ENCODE data around the gene PEAR1.

Gene PEAR1

GRCh38 chr1:156903328-156904091 is 10.0 kb downstream of the PEAR1 start:
- DNase-seq, result no peak

- no peak for DNase-seq
These were observed 10.9 kb downstream of the PEAR1 start for GRCh38 chr1:156904187-156904959.

GRCh38 chr1:156905176-156905575 is 11.7 kb downstream of the PEAR1 start:
- DNase-seq, result no peak

- no peak for DNase-seq
These were observed 12.1 kb downstream of the PEAR1 start for GRCh38 chr1:156905651-156906050.

DNA sequence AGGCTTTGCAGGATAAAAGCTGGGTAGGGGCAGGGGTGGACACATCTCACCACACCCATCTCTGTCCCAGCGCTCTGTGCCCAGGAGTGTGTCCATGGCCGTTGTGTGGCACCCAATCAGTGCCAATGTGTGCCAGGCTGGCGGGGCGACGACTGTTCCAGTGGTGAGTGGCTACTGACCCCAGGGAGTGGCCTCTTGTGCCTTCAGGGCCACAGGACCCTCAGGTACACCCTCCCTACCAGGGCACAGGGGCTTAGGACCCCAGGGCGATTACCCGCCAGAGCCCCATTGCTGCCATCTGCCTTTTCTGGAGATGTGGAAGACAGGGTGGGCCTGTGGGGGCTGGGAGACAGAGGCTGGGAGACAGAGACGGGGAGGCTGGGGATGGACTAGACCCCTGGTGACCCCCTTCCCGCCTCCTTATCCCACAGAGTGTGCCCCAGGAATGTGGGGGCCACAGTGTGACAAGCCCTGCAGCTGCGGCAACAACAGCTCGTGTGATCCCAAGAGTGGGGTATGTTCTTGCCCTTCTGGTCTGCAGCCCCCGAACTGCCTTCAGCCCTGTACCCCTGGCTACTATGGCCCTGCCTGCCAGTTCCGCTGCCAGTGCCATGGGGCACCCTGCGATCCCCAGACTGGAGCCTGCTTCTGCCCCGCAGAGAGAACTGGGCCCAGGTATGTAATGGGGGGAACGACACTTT is 12.8 kb downstream of the PEAR1 start:
- no peak for DNase-seq

DNA sequence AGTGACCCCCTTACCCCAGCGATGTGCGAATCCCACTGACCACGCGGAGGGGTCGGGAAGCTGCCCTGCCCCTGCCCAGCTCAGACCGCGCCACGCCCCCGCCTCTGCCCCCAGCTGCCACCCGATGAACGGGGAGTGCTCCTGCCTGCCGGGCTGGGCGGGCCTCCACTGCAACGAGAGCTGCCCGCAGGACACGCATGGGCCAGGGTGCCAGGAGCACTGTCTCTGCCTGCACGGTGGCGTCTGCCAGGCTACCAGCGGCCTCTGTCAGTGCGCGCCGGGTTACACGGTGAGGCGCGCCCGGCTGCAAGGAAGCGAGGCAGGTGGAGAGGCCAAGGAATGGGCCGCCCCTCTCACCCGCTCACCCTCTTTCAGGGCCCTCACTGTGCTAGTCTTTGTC is 15.0 kb downstream of the PEAR1 start:
- DNase-seq, result peak; percentile 45

GRCh38 chr1:156908955-156909354 is 15.4 kb downstream of the PEAR1 start:
- peak; percentile 26 for DNase-seq

GRCh38 chr1:156909671-156910070 is 16.2 kb downstream of the PEAR1 start:
- no peak for DNase-seq

- peak; percentile 72 for DNase-seq
These were observed 16.8 kb downstream of the PEAR1 start for GRCh38 chr1:156910309-156910782.

- DNase-seq, result no peak
These were observed 18.2 kb downstream of the PEAR1 start for GRCh38 chr1:156911577-156912298.

DNA sequence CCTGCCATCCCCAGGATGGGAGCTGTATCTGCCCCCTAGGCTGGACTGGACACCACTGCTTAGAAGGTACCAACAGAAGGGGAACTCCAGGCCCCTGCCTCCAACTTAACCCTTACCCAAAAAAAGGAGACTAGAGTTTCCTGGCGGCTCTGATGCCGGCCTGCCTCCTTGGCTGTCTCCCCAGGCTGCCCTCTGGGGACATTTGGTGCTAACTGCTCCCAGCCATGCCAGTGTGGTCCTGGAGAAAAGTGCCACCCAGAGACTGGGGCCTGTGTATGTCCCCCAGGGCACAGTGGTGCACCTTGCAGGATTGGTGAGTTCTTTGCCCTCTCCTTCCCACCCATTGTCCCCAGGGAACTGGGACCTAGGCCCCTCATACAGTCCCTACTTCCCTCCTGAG is 18.8 kb downstream of the PEAR1 start:
- no peak for DNase-seq

DNA sequence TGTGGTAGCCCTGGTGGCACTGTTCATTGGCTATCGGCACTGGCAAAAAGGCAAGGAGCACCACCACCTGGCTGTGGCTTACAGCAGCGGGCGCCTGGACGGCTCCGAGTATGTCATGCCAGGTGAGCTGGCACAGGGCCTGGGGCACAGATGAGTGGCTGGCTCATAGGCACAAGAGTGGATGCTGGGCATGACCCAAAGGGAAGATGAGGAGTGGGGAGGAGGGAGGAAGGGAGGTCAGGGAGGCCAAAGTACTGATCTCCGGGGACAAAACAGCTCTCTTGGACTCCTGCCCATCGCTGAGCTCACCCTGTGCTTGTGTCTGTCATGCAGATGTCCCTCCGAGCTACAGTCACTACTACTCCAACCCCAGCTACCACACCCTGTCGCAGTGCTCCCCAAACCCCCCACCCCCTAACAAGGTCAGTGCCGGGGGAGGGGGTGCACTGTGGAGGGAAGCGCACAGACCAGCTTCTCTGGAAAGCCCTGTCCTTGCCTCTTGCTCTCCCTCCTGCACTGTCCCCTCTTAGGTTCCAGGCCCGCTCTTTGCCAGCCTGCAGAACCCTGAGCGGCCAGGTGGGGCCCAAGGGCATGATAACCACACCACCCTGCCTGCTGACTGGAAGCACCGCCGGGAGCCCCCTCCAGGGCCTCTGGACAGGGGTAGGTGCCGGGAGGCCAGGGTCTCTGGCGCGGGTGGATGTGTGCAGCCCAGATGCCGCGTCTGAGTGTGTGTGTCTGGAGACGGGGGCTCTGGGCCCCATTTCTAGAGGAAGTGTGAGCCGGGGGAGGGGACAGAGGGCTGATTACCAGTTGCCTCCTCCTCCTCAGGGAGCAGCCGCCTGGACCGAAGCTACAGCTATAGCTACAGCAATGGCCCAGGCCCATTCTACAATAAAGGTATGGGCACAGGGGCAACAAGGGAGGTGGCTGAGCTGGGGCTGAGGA is 19.6 kb downstream of the PEAR1 start:
- no peak for DNase-seq

- no peak for DNase-seq
These were observed 20.4 kb downstream of the PEAR1 start for GRCh38 chr1:156913809-156914387.

DNA sequence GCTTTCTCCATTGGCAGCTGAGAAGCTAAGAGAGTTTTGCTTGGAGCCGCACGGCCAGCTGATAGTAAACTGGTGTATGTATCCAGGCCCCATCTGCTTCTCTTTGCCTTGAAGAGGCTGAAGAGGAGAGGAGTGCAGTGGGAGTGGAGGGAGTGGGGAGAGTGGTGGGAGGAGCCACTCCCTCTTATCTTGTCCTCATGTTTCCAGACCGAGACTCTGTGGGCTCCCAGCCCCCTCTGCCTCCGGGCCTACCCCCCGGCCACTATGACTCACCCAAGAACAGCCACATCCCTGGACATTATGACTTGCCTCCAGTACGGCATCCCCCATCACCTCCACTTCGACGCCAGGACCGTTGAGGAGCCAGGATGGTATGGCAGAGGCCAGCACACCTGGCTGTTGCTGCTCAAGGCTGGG is 20.9 kb downstream of the PEAR1 start:
- DNase-seq, result no peak

DNA sequence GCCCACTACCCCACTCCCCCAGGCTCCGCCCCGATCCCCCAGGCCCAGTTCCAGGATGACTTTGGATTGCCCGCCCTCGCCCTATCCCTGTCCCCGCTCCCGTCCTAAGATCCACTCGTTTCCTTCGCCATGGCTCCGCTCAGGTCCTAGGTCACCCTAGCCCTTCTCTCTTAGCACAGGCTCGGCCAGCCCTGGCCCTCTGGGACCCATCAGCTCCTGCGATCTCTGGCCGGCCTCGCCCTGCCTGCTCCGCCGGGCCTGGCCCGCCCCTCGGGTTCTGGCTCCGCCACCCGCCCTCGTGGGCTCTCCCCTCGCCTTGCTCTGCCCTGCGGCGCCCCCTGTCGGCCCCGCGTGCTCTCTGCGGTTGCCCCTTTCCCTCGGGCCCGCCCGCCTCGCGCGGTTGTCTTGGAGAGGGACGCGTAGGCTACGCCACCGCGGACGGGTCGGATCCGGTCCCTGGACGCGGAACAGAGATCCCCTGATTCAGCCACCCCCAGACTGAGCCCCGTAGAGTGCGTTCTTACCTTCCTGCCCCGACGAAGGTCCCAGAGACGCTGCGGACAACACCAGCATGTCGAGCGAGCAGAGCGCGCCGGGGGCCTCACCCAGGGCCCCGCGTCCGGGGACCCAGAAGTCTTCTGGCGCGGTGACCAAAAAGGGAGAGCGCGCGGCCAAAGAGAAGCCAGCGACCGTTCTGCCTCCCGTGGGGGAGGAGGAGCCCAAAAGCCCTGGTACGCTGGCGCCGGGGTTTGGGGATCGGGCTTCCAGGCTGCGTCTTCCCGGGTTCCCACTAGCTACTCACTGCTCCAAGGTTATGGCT is 26.9 kb downstream of the PEAR1 start, which contains the start of gene LRRC71:
Gene LRRC71 (plus strand): TSS at position 400 of the 820 bp plus-strand sequence. CDS start 172 bp downstream, at position 572.
- peak; percentile 89 for DNase-seq

DNA sequence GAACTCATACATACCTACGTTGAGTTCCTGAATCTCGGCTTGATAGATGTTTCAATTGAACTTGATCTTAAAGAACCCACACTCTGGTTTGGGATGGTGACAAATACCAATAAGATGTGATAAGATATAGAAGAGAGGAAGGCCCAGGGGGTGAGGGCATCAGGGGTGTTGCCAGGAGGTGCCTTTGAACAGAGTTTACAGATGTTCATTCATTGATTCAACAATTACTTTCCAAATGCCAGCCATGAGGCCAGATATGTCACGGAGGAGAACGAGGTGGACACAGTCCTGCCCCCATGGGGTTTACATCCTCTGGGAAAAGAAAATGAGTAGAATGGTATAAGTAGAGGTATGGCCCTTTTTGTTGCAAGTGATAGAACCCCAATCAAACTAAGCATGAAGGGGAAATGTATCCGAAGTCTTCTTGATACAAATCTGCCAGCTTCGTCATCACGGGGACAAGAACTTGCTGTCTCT is 27.6 kb downstream of the PEAR1 start:
- DNase-seq, result no peak

DNA sequence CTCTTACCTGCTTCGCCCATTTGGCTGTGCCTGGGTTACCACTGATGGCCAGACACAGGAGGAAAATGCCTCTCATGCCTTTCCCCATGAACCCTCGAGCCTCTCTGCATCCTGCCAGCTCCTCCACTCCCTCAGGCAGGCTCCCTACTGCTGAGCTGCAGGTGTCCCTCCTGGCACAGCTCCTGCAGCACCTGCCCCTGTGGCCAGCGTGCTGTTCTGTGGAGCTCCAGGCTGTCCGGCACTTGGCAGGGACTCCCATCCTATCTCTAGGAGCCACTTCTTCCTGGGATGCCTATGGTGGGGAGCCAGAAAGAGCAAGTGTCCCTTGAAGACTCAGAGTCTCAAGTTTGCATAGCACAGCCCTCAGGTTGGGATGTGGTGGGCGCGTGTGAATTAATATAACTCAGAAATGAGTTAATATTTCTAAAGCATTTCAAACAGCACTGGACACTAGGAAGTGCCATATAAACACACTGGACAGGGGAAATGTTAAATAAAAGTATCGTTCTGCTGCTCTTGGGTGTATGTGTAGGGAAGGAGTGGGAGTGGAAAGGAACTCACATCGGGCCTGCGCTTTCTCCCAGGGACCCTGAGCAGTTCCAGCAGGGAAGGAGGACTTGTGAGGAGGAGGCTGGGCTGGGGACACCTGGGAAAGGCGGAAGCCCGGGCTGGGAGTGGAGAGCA is 29.6 kb downstream of the PEAR1 start:
- DNase-seq, result peak; percentile 84

DNA sequence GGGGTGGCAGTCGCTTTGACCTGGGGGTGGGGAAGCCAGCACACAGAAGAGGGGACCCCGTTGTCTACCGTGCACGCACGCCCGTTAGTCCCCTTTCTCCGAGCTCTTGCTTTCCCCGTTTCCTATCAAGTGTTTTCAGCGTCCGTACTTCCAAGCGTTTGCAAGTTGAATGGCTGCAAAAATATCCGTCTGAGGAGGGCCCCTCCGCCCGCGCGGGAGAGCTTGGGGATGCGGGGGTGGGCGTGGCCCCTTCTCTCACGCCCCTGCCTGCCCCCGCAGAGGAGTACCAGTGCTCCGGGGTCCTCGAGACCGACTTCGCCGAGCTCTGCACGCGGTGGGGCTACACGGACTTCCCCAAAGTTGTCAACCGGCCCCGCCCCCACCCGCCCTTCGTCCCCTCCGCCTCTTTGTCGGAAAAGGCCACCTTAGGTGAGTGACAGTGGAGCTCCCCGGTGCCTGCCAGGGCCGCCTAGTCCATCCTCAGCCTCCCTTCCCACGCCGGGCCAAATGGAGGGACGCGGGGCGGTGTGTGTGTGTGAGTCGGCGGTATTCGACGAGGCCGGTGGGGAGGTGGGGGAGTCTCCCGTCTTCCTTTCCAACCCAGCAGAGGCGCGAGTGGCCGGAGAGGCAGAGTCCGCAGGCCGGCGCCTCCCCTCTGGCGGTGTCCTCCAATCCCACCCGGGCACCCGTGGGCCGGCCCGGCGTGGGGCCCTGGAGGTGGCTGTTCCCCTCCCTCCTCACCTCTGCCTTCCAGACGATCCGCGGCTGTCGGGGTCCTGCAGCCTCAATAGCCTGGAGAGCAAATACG is 30.4 kb downstream of the PEAR1 start:
- DNase-seq, result peak; percentile 43

All from DMS53 (cell line).